ENCODE data around the gene RAB5A. TPM values are rescaled to one million over a fixed set of nuclear protein-coding genes. Genes with fewer than 3 reads are reported as not detected.
"Not testable (repeated sequence)": the region's sequence is repeated elsewhere in the genome, so short reads cannot be mapped to it uniquely, and the experiment has no call there.

Gene RAB5A
- total RNA-seq, 4 donors from 2014 or later = 80.3 to 102 (median 86.5) TPM

- peaks cover 0 to 74% (median 0%) of the 10 kb centered on the region in 3 donors for H3K36me3 ChIP-seq
- WGBS, 2 donors = 97 to 98% methylated on average over 4 of the region's 4 CpGs
- peaks cover 0 to 48% (median 4%) of the 10 kb centered on the region in 3 donors for H3K4me1 ChIP-seq
- no peak for DNase-seq
- no peaks in the 10 kb centered on the region for H3K27me3 ChIP-seq
- no peak overlapping the region for H3K27ac ChIP-seq
- H3K4me3 ChIP-seq = no peak overlapping the region
- intact Hi-C loops (cut with DNase I) = no loop called here
- TF ChIP-seq POLR2A (IDR thresholded peaks at IDR 0.05) (no peak), CTCF (IDR thresholded peaks at IDR 0.05) (no peak)
- H3K9me3 ChIP-seq = no peaks in the 10 kb centered on the region
These were observed 7.8 kb downstream of the RAB5A start for GRCh38 chr3:19954676-19955075.

- H3K9me3 ChIP-seq; H3K27me3 ChIP-seq; H3K27ac ChIP-seq; H3K4me3 ChIP-seq; intact Hi-C loops (cut with DNase I); DNase-seq: not testable (repeated sequence)
- WGBS, 2 donors = 80 to 98% methylated on average over 7 to 8 of the region's 9 CpGs
- Histone ChIP-seq H3K36me3 (peaks cover 0 to 71% (median 0%) of the 10 kb centered on the region in 3 donors), H3K4me1 (peaks cover 0 to 30% (median 0%) of the 10 kb centered on the region in 3 donors)
These were observed 10.5 kb downstream of the RAB5A start for GRCh38 chr3:19957354-19957753.

GRCh38 chr3:19959505-19959904, 12.6 kb downstream of the RAB5A start:
- TF ChIP-seq CTCF (IDR thresholded peaks at IDR 0.05) (no peak), POLR2A (IDR thresholded peaks at IDR 0.05) (no peak)
- peaks cover 0 to 49% (median 0%) of the 10 kb centered on the region in 3 donors for H3K36me3 ChIP-seq
- H3K27me3 ChIP-seq = no peaks in the 10 kb centered on the region
- H3K4me3 ChIP-seq = no peak overlapping the region
- peaks cover 0 to 25% (median 0%) of the 10 kb centered on the region in 3 donors for H3K4me1 ChIP-seq
- 67 to 71% methylated on average over 4 of the region's 4 CpGs for WGBS, 2 donors
- intact Hi-C loops (cut with DNase I) = no loop called here
- no peaks in the 10 kb centered on the region for H3K9me3 ChIP-seq
- no peak for DNase-seq
- no peak overlapping the region for H3K27ac ChIP-seq

GRCh38 chr3:19960696-19961095, 13.8 kb downstream of the RAB5A start:
- Histone ChIP-seq H3K4me1 (peaks cover 0 to 37% (median 0%) of the 10 kb centered on the region in 3 donors), H3K27ac (no peak overlapping the region), H3K36me3 (peaks cover 0 to 37% (median 0%) of the 10 kb centered on the region in 3 donors), H3K27me3 (no peaks in the 10 kb centered on the region), H3K4me3 (no peak overlapping the region), H3K9me3 (no peaks in the 10 kb centered on the region)
- 71 to 75% methylated on average over 4 of the region's 4 CpGs for WGBS, 2 donors
- intact Hi-C loops (cut with DNase I) = no loop called here
- DNase-seq = no peak
- TF ChIP-seq CTCF (IDR thresholded peaks at IDR 0.05) = no peak
- no peak for TF ChIP-seq POLR2A (IDR thresholded peaks at IDR 0.05)

- TF ChIP-seq POLR2A (IDR thresholded peaks at IDR 0.05) = no peak
- TF ChIP-seq CTCF (IDR thresholded peaks at IDR 0.05) = no peak
- 89 to 93% methylated on average over 3 to 4 of the region's 4 CpGs for WGBS, 2 donors
These were observed 15.1 kb downstream of the RAB5A start for GRCh38 chr3:19961960-19962359.

GRCh38 chr3:19967208-19967607, 20.3 kb downstream of the RAB5A start:
- H3K4me3 ChIP-seq = no peak overlapping the region
- intact Hi-C loops (cut with DNase I) = no loop called here
- TF ChIP-seq POLR2A (IDR thresholded peaks at IDR 0.05) (no peak), CTCF (IDR thresholded peaks at IDR 0.05) (no peak)
- H3K4me1 ChIP-seq = peaks cover 0 to 31% (median 9%) of the 10 kb centered on the region in 3 donors
- DNase-seq = no peak
- H3K27ac ChIP-seq = no peak overlapping the region
- H3K9me3 ChIP-seq = no peaks in the 10 kb centered on the region
- 80 to 90% methylated on average over 6 of the region's 6 CpGs for WGBS, 2 donors
- H3K36me3 ChIP-seq = peaks cover 0 to 19% (median 0%) of the 10 kb centered on the region in 3 donors
- H3K27me3 ChIP-seq = no peaks in the 10 kb centered on the region

More at GRCh38 chr3:19961960-19962359, 15.1 kb downstream of the RAB5A start:
- peaks cover 0 to 25% (median 0%) of the 10 kb centered on the region in 3 donors for H3K36me3 ChIP-seq
- no peak for DNase-seq
- H3K27ac ChIP-seq = no peak overlapping the region
- no peaks in the 10 kb centered on the region for H3K27me3 ChIP-seq
- H3K4me1 ChIP-seq = peaks cover 0 to 40% (median 0%) of the 10 kb centered on the region in 3 donors
- no peak overlapping the region for H3K4me3 ChIP-seq
- H3K9me3 ChIP-seq = no peaks in the 10 kb centered on the region
- intact Hi-C loops (cut with DNase I) = no loop called here

All from esophagus squamous epithelium (tissue), 5 donors.